HEK293 (cell line): Measurements from ENCODE around the gene ANKRD11.

Experiments
- CTCF ChIA-PET: fragments of 350-600 bp; formaldehyde crosslinking; extraction: SDS; loops from one replicate; lab custom pipeline; 2021; ENCODE audit warnings: antibody characterized with exemption; lab: Yijun Ruan, JAX
- POLR2A ChIA-PET: fragments of 300-600 bp; formaldehyde crosslinking; extraction: SDS; loops from one replicate; lab custom pipeline; 2020; ENCODE audit warnings: antibody characterized with exemption, inconsistent platforms; lab: Yijun Ruan, JAX
- H3K27ac ChIP-seq: fragments of 200-500 bp; sonication (Bioruptor generic); 2 replicates; pipeline ENCODE4 v1.5.1; 2014; ENCODE audit warnings: low read depth, low read length, control low read depth, inconsistent platforms; ENCODE audit errors: extremely low read depth
- H3K36me3 ChIP-seq, 2 experiments: fragments of 200-500 bp in 1 of 2; sonication (Bioruptor generic) in 1 of 2; 1 replicate in 1 of 2; 2 replicates in 1 of 2; pipeline ENCODE4 v1.5.1; 2014 to 2017; ENCODE audit warnings: inconsistent platforms in 2 of 2, low read length in 2 of 2; ENCODE audit not compliant: control insufficient read depth in 2 of 2, insufficient read depth in 1 of 2
- H3K4me1 ChIP-seq: fragments of 200-500 bp; sonication (Bioruptor generic); 2 replicates; pipeline ENCODE4 v1.5.1; 2014; ENCODE audit warnings: mild to moderate bottlenecking, low read length, inconsistent platforms; ENCODE audit not compliant: control insufficient read depth, insufficient read depth
- H3K4me3 ChIP-seq: 2 replicates; pipeline ENCODE4 v1.5.1; 2011; ENCODE audit warnings: low read depth, mild to moderate bottlenecking, control low read depth, low read length, moderate library complexity
- H3K9me3 ChIP-seq: fragments of 200-500 bp; sonication (Bioruptor generic); 2 replicates; pipeline ENCODE4 v1.5.1; 2014; ENCODE audit warnings: low read depth, low read length, inconsistent platforms; ENCODE audit not compliant: control insufficient read depth, insufficient read depth
- RBAK ChIP-seq: fragments of 450-650 bp; formaldehyde crosslinking; IDR thresholded peaks from 2 replicates; pipeline ENCODE4 v1.5.1; 2016; ENCODE audit warnings: missing biosample characterization, missing genetic modification characterization
- SALL2 ChIP-seq: fragments of 450-650 bp; formaldehyde crosslinking; IDR thresholded peaks from 2 replicates; pipeline ENCODE4 v1.5.0; 2017; ENCODE audit warnings: missing biosample characterization, mild to moderate bottlenecking, missing genetic modification characterization, borderline replicate concordance
- ZBTB17 ChIP-seq: fragments of 450-650 bp; formaldehyde crosslinking; IDR thresholded peaks from 2 replicates; pipeline ENCODE4 v1.5.1; 2016; ENCODE audit warnings: missing biosample characterization, missing genetic modification characterization
- ZBTB48 ChIP-seq: fragments of 450-650 bp; formaldehyde crosslinking; IDR thresholded peaks from 2 replicates; pipeline ENCODE4 v1.5.1; 2016; ENCODE audit warnings: missing biosample characterization, missing genetic modification characterization
- ZNF157 ChIP-seq: fragments of 450-650 bp; formaldehyde crosslinking; IDR thresholded peaks from 2 replicates; pipeline ENCODE4 v1.5.1; 2016; ENCODE audit warnings: missing biosample characterization, missing genetic modification characterization
- ZNF202 ChIP-seq: fragments of 450-650 bp; formaldehyde crosslinking; IDR thresholded peaks from 2 replicates; pipeline ENCODE4 v1.5.1; 2016; ENCODE audit warnings: missing biosample characterization, missing genetic modification characterization, borderline replicate concordance
- ZNF239 ChIP-seq: fragments of 450-650 bp; formaldehyde crosslinking; IDR thresholded peaks from 2 replicates; pipeline ENCODE4 v1.5.1; 2016; ENCODE audit warnings: missing biosample characterization, missing genetic modification characterization
- ZNF248 ChIP-seq: fragments of 450-650 bp; formaldehyde crosslinking; IDR thresholded peaks from 2 replicates; pipeline ENCODE4 v1.5.1; 2017; ENCODE audit warnings: missing biosample characterization, missing genetic modification characterization
- ZNF292 ChIP-seq: fragments of 450-650 bp; formaldehyde crosslinking; IDR thresholded peaks from 2 replicates; pipeline ENCODE4 v1.5.1; 2016; ENCODE audit warnings: low read depth, missing biosample characterization, missing genetic modification characterization, borderline replicate concordance
- ZNF311 ChIP-seq: fragments of 450-650 bp; formaldehyde crosslinking; IDR thresholded peaks from 2 replicates; pipeline ENCODE4 v1.5.1; 2017; ENCODE audit warnings: missing biosample characterization, missing genetic modification characterization, borderline replicate concordance
- ZNF37A ChIP-seq: fragments of 450-650 bp; IDR thresholded peaks from 2 replicates; pipeline ENCODE4 v1.5.1; 2018; ENCODE audit warnings: missing biosample characterization, missing genetic modification characterization
- ZNF423 ChIP-seq: fragments of 450-650 bp; formaldehyde crosslinking; IDR thresholded peaks from 2 replicates; pipeline ENCODE4 v1.5.1; 2016; ENCODE audit warnings: missing biosample characterization, missing genetic modification characterization
- ZNF433 ChIP-seq: fragments of 450-650 bp; formaldehyde crosslinking; IDR thresholded peaks from 2 replicates; pipeline ENCODE4 v1.5.1; 2016; ENCODE audit warnings: missing biosample characterization, missing genetic modification characterization, low read depth
- ZNF48 ChIP-seq: fragments of 450-650 bp; formaldehyde crosslinking; IDR thresholded peaks from 2 replicates; pipeline ENCODE4 v1.5.1; 2016; ENCODE audit warnings: missing biosample characterization, missing genetic modification characterization
- ZNF529 ChIP-seq: fragments of 450-650 bp; formaldehyde crosslinking; IDR thresholded peaks from 2 replicates; pipeline ENCODE4 v1.5.1; 2017; ENCODE audit warnings: missing genetic modification characterization, missing biosample characterization; ENCODE audit not compliant: insufficient replicate concordance
- ZNF571 ChIP-seq: fragments of 450-650 bp; formaldehyde crosslinking; IDR thresholded peaks from 2 replicates; pipeline ENCODE4 v1.5.0; 2017; ENCODE audit warnings: missing biosample characterization, missing genetic modification characterization
- ZNF660 ChIP-seq: fragments of 450-650 bp; IDR thresholded peaks from 2 replicates; pipeline ENCODE4 v1.5.1; 2018; ENCODE audit warnings: missing biosample characterization, mild to moderate bottlenecking, missing genetic modification characterization
- ZSCAN30 ChIP-seq: fragments of 450-650 bp; IDR thresholded peaks from 2 replicates; pipeline ENCODE4 v1.5.1; 2018; ENCODE audit warnings: missing biosample characterization, mild to moderate bottlenecking, missing genetic modification characterization, moderate library complexity
- TF ChIP-seq, protein P1 (sequence below): fragments of 450-650 bp; formaldehyde crosslinking; IDR thresholded peaks from 2 replicates; pipeline ENCODE4 v1.5.1; 2016; ENCODE audit warnings: missing biosample characterization, missing genetic modification characterization
- TF ChIP-seq, protein P2 (sequence below): fragments of 450-650 bp; formaldehyde crosslinking; IDR thresholded peaks from 2 replicates; pipeline ENCODE4 v1.5.1; 2016; ENCODE audit warnings: missing biosample characterization, missing genetic modification characterization, borderline replicate concordance
- TF ChIP-seq, protein P3 (sequence below): fragments of 450-650 bp; IDR thresholded peaks from 2 replicates; pipeline ENCODE4 v1.5.1; 2018; ENCODE audit warnings: missing biosample characterization, mild to moderate bottlenecking, missing genetic modification characterization

The ANKRD11 gene

DNA sequence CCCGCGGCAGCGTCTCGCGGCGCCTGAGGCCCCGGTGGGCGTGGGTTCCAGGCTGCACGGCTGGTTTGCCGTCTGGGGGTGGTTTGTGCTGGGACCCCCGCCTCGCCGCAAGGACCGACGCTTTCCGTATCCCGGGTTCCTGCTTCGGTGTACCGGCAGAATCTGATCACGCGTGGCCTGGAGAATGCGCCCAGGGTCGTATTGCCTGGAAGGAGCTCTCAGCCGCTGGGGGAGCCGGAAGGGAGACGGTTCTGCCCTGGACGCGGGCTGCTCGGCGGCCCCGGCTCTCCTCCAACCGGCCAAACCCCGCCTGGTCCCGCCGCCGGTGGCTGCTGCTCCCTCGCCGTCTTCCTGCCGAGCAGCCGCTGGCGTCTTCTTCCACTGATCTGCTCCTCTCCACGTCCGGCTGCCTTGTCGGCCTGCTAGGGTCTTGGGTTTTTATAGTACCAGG, 233.1 kb downstream of the ANKRD11 start:
- Histone ChIP-seq H3K36me3 (no peaks in the 10 kb centered on the region), H3K9me3 (no peaks in the 10 kb centered on the region), H3K27ac (no peak overlapping the region), H3K4me3 (no peak overlapping the region), H3K4me1 (no peaks in the 10 kb centered on the region; the same call in 1 of the 2 replicates)
- ChIA-PET POLR2A (no interaction called here), CTCF (no interaction called here)
- TF ChIP-seq ZNF660 (tag by site-specific recombination) = no peak
- no peak for TF ChIP-seq ZSCAN30 (tag by site-specific recombination)
- no peak for TF ChIP-seq ZNF48 (tag by site-specific recombination)
- TF ChIP-seq ZNF202 (tag by site-specific recombination) = no peak
- TF ChIP-seq ZNF292 (tag by site-specific recombination) = no peak
- TF ChIP-seq ZNF423 (tag by site-specific recombination) = no peak
- TF ChIP-seq, protein P1, sequence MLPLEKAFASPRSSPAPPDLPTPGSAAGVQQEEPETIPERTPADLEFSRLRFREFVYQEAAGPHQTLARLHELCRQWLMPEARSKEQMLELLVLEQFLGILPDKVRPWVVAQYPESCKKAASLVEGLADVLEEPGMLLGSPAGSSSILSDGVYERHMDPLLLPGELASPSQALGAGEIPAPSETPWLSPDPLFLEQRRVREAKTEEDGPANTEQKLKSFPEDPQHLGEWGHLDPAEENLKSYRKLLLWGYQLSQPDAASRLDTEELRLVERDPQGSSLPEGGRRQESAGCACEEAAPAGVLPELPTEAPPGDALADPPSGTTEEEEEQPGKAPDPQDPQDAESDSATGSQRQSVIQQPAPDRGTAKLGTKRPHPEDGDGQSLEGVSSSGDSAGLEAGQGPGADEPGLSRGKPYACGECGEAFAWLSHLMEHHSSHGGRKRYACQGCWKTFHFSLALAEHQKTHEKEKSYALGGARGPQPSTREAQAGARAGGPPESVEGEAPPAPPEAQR (tag by site-specific recombination) = no peak
- TF ChIP-seq ZNF157 = no peak
- no peak for TF ChIP-seq ZBTB17 (tag by site-specific recombination)
- TF ChIP-seq, protein P2, sequence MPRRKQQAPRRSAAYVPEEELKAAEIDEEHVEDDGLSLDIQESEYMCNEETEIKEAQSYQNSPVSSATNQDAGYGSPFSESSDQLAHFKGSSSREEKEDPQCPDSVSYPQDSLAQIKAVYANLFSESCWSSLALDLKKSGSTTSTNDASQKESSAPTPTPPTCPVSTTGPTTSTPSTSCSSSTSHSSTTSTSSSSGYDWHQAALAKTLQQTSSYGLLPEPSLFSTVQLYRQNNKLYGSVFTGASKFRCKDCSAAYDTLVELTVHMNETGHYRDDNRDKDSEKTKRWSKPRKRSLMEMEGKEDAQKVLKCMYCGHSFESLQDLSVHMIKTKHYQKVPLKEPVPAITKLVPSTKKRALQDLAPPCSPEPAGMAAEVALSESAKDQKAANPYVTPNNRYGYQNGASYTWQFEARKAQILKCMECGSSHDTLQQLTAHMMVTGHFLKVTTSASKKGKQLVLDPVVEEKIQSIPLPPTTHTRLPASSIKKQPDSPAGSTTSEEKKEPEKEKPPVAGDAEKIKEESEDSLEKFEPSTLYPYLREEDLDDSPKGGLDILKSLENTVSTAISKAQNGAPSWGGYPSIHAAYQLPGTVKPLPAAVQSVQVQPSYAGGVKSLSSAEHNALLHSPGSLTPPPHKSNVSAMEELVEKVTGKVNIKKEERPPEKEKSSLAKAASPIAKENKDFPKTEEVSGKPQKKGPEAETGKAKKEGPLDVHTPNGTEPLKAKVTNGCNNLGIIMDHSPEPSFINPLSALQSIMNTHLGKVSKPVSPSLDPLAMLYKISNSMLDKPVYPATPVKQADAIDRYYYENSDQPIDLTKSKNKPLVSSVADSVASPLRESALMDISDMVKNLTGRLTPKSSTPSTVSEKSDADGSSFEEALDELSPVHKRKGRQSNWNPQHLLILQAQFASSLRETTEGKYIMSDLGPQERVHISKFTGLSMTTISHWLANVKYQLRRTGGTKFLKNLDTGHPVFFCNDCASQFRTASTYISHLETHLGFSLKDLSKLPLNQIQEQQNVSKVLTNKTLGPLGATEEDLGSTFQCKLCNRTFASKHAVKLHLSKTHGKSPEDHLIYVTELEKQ (tag by site-specific recombination) = no peak
- no peak for TF ChIP-seq RBAK
- no peak for TF ChIP-seq ZNF239 (tag by site-specific recombination)
- TF ChIP-seq ZNF433 (tag by site-specific recombination) = no peak

DNA sequence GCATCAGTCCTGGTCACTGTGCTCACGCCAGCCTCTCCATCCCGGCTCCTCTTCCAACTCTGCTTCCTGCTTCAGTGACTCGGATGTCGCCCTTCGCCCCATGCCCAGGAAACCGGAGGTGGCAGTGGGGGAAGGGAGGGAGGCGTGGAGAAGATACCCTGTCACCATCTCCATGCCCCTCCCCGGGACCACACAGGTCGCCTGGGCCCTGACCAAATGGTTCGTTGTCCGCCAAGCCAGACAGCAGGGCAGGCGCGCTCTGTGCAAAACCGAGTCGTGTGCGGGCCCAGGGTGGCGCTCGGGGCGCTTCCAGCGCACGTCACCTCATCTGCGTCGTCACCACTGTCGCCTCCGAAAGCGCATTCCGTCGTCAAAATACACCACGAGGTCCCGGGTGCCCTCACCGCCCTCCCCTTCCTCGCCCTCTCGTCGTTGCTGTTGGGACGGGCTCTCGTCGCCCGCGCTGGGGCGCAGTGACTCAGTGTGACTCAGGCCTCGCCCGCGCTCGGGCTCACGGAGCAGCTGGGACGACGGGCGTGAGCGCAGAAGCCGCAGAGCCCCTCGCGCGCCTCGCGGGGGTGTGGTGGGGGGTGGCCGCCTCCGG, 233.6 kb downstream of the ANKRD11 start:
- ChIA-PET POLR2A (no interaction called here), CTCF (no interaction called here)
- Histone ChIP-seq H3K4me3 (no peak overlapping the region), H3K27ac (no peak overlapping the region), H3K4me1 (no peaks in the 10 kb centered on the region; the same call in 1 of the 2 replicates), H3K9me3 (no peaks in the 10 kb centered on the region), H3K36me3 (no peaks in the 10 kb centered on the region)
- TF ChIP-seq ZNF571 (tag by site-specific recombination) (no peak), ZNF37A (tag by site-specific recombination) (no peak), ZNF248 (tag by site-specific recombination) (no peak), ZNF311 (tag by site-specific recombination) (no peak), SALL2 (tag by site-specific recombination) (no peak), ZBTB48 (tag by site-specific recombination) (no peak), ZNF529 (tag by site-specific recombination) (no peak)
- TF ChIP-seq, protein P3, sequence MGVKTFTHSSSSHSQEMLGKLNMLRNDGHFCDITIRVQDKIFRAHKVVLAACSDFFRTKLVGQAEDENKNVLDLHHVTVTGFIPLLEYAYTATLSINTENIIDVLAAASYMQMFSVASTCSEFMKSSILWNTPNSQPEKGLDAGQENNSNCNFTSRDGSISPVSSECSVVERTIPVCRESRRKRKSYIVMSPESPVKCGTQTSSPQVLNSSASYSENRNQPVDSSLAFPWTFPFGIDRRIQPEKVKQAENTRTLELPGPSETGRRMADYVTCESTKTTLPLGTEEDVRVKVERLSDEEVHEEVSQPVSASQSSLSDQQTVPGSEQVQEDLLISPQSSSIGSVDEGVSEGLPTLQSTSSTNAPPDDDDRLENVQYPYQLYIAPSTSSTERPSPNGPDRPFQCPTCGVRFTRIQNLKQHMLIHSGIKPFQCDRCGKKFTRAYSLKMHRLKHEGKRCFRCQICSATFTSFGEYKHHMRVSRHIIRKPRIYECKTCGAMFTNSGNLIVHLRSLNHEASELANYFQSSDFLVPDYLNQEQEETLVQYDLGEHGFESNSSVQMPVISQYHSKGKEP (tag by site-specific recombination) = no peak
- TF ChIP-seq, all 188 proteins: peak for 0
